NT2/D1 (cell line): ENCODE data around the gene CCDC15.

Source experiments
- DNase-seq: peaks from one replicate; pipeline ENCODE4 v3.0.0-alpha.2; 2011; ENCODE audit warnings: low read depth, low spot score
- H3K27me3 ChIP-seq: 2 replicates; pipeline ENCODE4 v1.6.0; 2011; ENCODE audit warnings: mild to moderate bottlenecking; ENCODE audit not compliant: insufficient read length, insufficient read depth
- H3K36me3 ChIP-seq: 2 replicates; pipeline ENCODE4 v1.6.1; 2011; ENCODE audit warnings: mild to moderate bottlenecking, low read length, mixed read lengths; ENCODE audit not compliant: insufficient read depth, insufficient read length
- H3K4me1 ChIP-seq: 2 replicates; pipeline ENCODE4 v1.5.1; 2011; ENCODE audit not compliant: insufficient read depth, insufficient read length
- H3K4me3 ChIP-seq: 2 replicates; pipeline ENCODE4 v1.5.1; 2011; ENCODE audit warnings: low read depth; ENCODE audit not compliant: insufficient read length
- H3K9ac ChIP-seq: 2 replicates; pipeline ENCODE4 v1.6.0; 2011; ENCODE audit warnings: low read depth; ENCODE audit not compliant: insufficient read length
- H3K9me3 ChIP-seq: 2 replicates; pipeline ENCODE4 v1.5.1; 2011; ENCODE audit warnings: mild to moderate bottlenecking, low read length; ENCODE audit not compliant: insufficient read depth
- SUZ12 ChIP-seq: IDR thresholded peaks from 2 replicates; pipeline ENCODE4 v1.6.1; 2011; ENCODE audit not compliant: insufficient read length, insufficient read depth; ENCODE audit errors: extremely low read depth
- YY1 ChIP-seq: IDR thresholded peaks from 2 replicates; pipeline ENCODE4 v1.6.1; 2011; ENCODE audit not compliant: insufficient read length, insufficient read depth
- ZNF274 ChIP-seq: IDR thresholded peaks from 2 replicates; pipeline ENCODE4 v1.6.1; 2011; ENCODE audit warnings: mild to moderate bottlenecking, low read depth, low read length

Gene CCDC15

GRCh38 chr11:124935548-124936514 is 18.2 kb upstream of the CCDC15 start, which contains the start of gene HEPACAM:
HEPACAM (minus strand) TSS chr11:124936047; CDS start chr11:124936006, 41 bp downstream.
- H3K4me1 ChIP-seq = no peaks in the 10 kb centered on the region
- DNase-seq = no peak
- H3K4me3 ChIP-seq = no peak within 1 kb of the TSS
- H3K9ac ChIP-seq = no peak within 1 kb of the TSS
- no peaks in the 10 kb centered on the region for H3K27me3 ChIP-seq
- no peaks in the 10 kb centered on the region for H3K36me3 ChIP-seq
- H3K9me3 ChIP-seq = no peaks in the 10 kb centered on the region
- no peak for TF ChIP-seq ZNF274
- TF ChIP-seq SUZ12 = no peak
- TF ChIP-seq YY1 = no peak

GRCh38 chr11:124937336-124937935 is 16.6 kb upstream of the CCDC15 start:
- no peak overlapping the region for H3K4me3 ChIP-seq
- no peak for DNase-seq

GRCh38 chr11:124938206-124938765 is 15.7 kb upstream of the CCDC15 start:
- H3K4me3 ChIP-seq = no peak overlapping the region
- no peaks in the 10 kb centered on the region for H3K27me3 ChIP-seq
- no peak overlapping the region for H3K9ac ChIP-seq
- TF ChIP-seq SUZ12 (no peak), YY1 (no peak), ZNF274 (no peak)
- DNase-seq = no peak
- no peaks in the 10 kb centered on the region for H3K9me3 ChIP-seq
- no peaks in the 10 kb centered on the region for H3K36me3 ChIP-seq
- H3K4me1 ChIP-seq = no peaks in the 10 kb centered on the region

More at GRCh38 chr11:124937336-124937935, 16.6 kb upstream of the CCDC15 start:
- H3K36me3 ChIP-seq = no peaks in the 10 kb centered on the region
- no peaks in the 10 kb centered on the region for H3K27me3 ChIP-seq
- H3K4me1 ChIP-seq = no peaks in the 10 kb centered on the region
- TF ChIP-seq ZNF274 (no peak), YY1 (no peak), SUZ12 (no peak)
- no peak overlapping the region for H3K9ac ChIP-seq
- H3K9me3 ChIP-seq = no peaks in the 10 kb centered on the region

- no peak overlapping the region for H3K9ac ChIP-seq
- no peaks in the 10 kb centered on the region for H3K4me1 ChIP-seq
- no peaks in the 10 kb centered on the region for H3K36me3 ChIP-seq
- TF ChIP-seq ZNF274 (no peak), YY1 (no peak), SUZ12 (no peak)
- no peak overlapping the region for H3K4me3 ChIP-seq
- DNase-seq = no peak
- H3K27me3 ChIP-seq = no peaks in the 10 kb centered on the region
- no peaks in the 10 kb centered on the region for H3K9me3 ChIP-seq
Measured at GRCh38 chr11:124938970-124939369, 15.0 kb upstream of the CCDC15 start.

DNA sequence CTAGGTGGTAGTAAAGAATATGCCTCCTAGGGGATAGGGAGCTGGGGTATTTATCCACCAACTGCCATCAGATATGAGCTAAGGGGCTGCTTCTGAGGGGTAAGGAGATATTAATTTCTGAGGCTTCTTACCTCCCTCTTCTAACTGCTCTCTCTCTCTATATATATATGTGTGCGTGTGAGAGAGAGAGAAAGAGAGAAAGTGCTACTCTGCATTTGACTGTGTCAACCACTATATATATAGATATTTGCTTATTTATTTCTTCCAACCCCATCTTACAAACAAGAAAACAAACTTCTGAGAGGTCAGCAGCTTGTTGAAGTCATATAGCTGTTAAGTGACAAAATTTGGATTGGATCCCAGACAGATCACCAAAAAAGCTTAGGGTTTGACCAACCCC is 12.3 kb upstream of the CCDC15 start:
- no peak for DNase-seq
- H3K9ac ChIP-seq = no peak overlapping the region

GRCh38 chr11:124942466-124943253 is 11.3 kb upstream of the CCDC15 start:
- DNase-seq = no peak
- Histone ChIP-seq H3K36me3 (no peaks in the 10 kb centered on the region), H3K4me3 (no peak overlapping the region), H3K9me3 (no peaks in the 10 kb centered on the region), H3K27me3 (no peaks in the 10 kb centered on the region), H3K4me1 (no peaks in the 10 kb centered on the region), H3K9ac (no peak overlapping the region)
- TF ChIP-seq SUZ12 (no peak), ZNF274 (no peak), YY1 (no peak)

More for the DNA sequence above, 12.3 kb upstream of the CCDC15 start:
- Histone ChIP-seq H3K36me3 (no peaks in the 10 kb centered on the region), H3K4me3 (no peak overlapping the region), H3K27me3 (no peaks in the 10 kb centered on the region), H3K4me1 (no peaks in the 10 kb centered on the region), H3K9me3 (no peaks in the 10 kb centered on the region)
- TF ChIP-seq YY1 (no peak), ZNF274 (no peak), SUZ12 (no peak)
